HepG2 (cell line): ENCODE data around the gene CDH1. TPM values are rescaled to one million over a fixed set of nuclear protein-coding genes. Genes with fewer than 3 reads are reported as not detected.

ENCODE experiments used
- ATAC-seq: fragments of 200-7000 bp; cut with Tn5 transposase; 3 replicates; pipeline ENCODE4 v1.9.1; 2020; ENCODE audit warnings: mild to moderate bottlenecking, moderate library complexity
- BruUV-seq: library from RNA; stranded (reverse); fragments of 400-500 nt; replicated peaks from 2 replicates; lab custom pipeline; 2021; lab: Mats Ljungman, UMichigan
- CTCF ChIA-PET: fragments of 300-600 bp; formaldehyde crosslinking; extraction: SDS; loops from one replicate; lab custom pipeline; 2021; ENCODE audit warnings: low total read pairs, inconsistent platforms, low intra/inter-chr PET ratio; lab: Yijun Ruan, JAX
- POLR2A ChIA-PET: fragments of 350-600 bp; sonication (Branson Sonifier 250); formaldehyde crosslinking; loops from one replicate; lab custom pipeline; 2020; ENCODE audit warnings: antibody characterized with exemption, inconsistent platforms; lab: Yijun Ruan, JAX
- DNase-seq: peaks from one replicate; pipeline ENCODE4 v3.0.0-alpha.2; 2015; ENCODE audit warnings: low spot score
- FAIRE-seq: peaks from 3 replicates; lab custom pipeline; 2011; peaks lifted over from hg19 to GRCh38; lab: Jason Lieb, UNC
- H2AFZ ChIP-seq: one replicate; pipeline ENCODE4 v1.6.1; 2011; ENCODE audit warnings: low read length, inconsistent platforms
- H3K27ac ChIP-seq: fragments of 300-600 bp; 3 replicates; pipeline ENCODE4 v1.8.0; 2011; ENCODE audit warnings: mixed run types, mild to moderate bottlenecking, mixed read lengths, low read length, inconsistent platforms; ENCODE audit not compliant: insufficient read depth; ENCODE audit errors: extremely low read length
- H3K27me3 ChIP-seq, 2 experiments: fragments of 200-600 bp in 1 of 2; 2 replicates in 1 of 2; 3 replicates in 1 of 2; pipeline versions ENCODE4 v1.6.0 to v1.8.0; 2011; ENCODE audit warnings: low read length in 2 of 2, mild to moderate bottlenecking in 2 of 2, moderate library complexity in 2 of 2, inconsistent platforms in 1 of 2; ENCODE audit not compliant: insufficient read depth in 2 of 2, control insufficient read depth in 1 of 2
- H3K36me3 ChIP-seq, 2 experiments: fragments of 200-600 bp in 1 of 2; replicated peaks in 1 of 2; 2 replicates in 1 of 2; 3 replicates in 1 of 2; pipeline versions ENCODE4 v1.5.1 to v1.8.0; 2011; ENCODE audit warnings: low read length in 2 of 2, inconsistent platforms in 1 of 2; ENCODE audit not compliant: insufficient read depth in 2 of 2, control insufficient read depth in 1 of 2
- H3K4me1 ChIP-seq: 2 replicates; pipeline ENCODE4 v1.5.1; 2012; ENCODE audit warnings: low read length, inconsistent platforms; ENCODE audit not compliant: insufficient read depth
- H3K4me2 ChIP-seq: 2 replicates; pipeline ENCODE4 v1.6.0; 2011; ENCODE audit warnings: low read depth, low read length, inconsistent platforms
- H3K4me3 ChIP-seq, 3 experiments: fragments of 200-600 bp in 1 of 3; sonication (generic), shearing (Covaris generic) in 1 of 3; replicated peaks in 1 of 3; 2 replicates each; pipeline ENCODE4 v1.5.1; 2011 to 2016; ENCODE audit warnings: low read length in 3 of 3, inconsistent platforms in 2 of 3, low read depth in 2 of 3, mild to moderate bottlenecking in 2 of 3, control low read depth in 1 of 3, mixed read lengths in 1 of 3; ENCODE audit not compliant: insufficient read depth in 1 of 3
- H3K79me2 ChIP-seq: one replicate; pipeline ENCODE4 v1.6.1; 2011; ENCODE audit warnings: low read length, inconsistent platforms; ENCODE audit not compliant: insufficient read depth
- H3K9ac ChIP-seq: 2 replicates; pipeline ENCODE4 v1.6.0; 2011; ENCODE audit warnings: mild to moderate bottlenecking, low read depth, low read length, inconsistent platforms; ENCODE audit not compliant: insufficient read depth
- H3K9me3 ChIP-seq: 2 replicates; pipeline ENCODE4 v1.5.1; 2012; ENCODE audit warnings: mild to moderate bottlenecking, low read length
- H4K20me1 ChIP-seq: 2 replicates; pipeline ENCODE4 v1.6.0; 2011; ENCODE audit warnings: inconsistent platforms, mild to moderate bottlenecking, low read length, moderate library complexity; ENCODE audit not compliant: insufficient read depth
- ELF1 ChIP-seq: sonication (generic); formaldehyde crosslinking; IDR thresholded peaks from 2 replicates; pipeline ENCODE4 v1.4.0; 2020; ENCODE audit warnings: missing genetic modification reagents
- GABPA ChIP-seq, 2 experiments: IDR thresholded peaks; 2 replicates each; pipeline ENCODE4 v1.6.1; 2011 to 2016; ENCODE audit warnings: low read depth in 2 of 2, low read length in 1 of 2, missing biosample characterization in 1 of 2, missing genetic modification characterization in 1 of 2
- GABPB1 ChIP-seq: IDR thresholded peaks from 2 replicates; pipeline ENCODE4 v1.6.1; 2016; ENCODE audit warnings: mild to moderate bottlenecking, missing genetic modification reagents, moderate library complexity, missing compliant biosample characterization
- HNF1B ChIP-seq: sonication (generic); formaldehyde crosslinking; IDR thresholded peaks from 2 replicates; pipeline ENCODE4 v1.5.1; 2020; ENCODE audit warnings: mild to moderate bottlenecking, moderate library complexity, missing genetic modification reagents
- LCORL ChIP-seq, 2 experiments: fragments of 450-650 bp in 1 of 2; sonication (generic) in 1 of 2; formaldehyde crosslinking in 1 of 2; IDR thresholded peaks; 2 replicates each; pipeline versions ENCODE4 v1.5.0 to v1.6.1; 2017 to 2020; ENCODE audit warnings: antibody characterized with exemption in 1 of 2, missing genetic modification reagents in 1 of 2
- RARA ChIP-seq: IDR thresholded peaks from 2 replicates; pipeline ENCODE4 v1.6.1; 2016; ENCODE audit warnings: missing genetic modification reagents, missing compliant biosample characterization
- SAP130 ChIP-seq: IDR thresholded peaks from 2 replicates; pipeline ENCODE4 v1.6.1; 2016; ENCODE audit warnings: low read depth
- SNAI1 ChIP-seq: sonication (generic); formaldehyde crosslinking; IDR thresholded peaks from 2 replicates; pipeline ENCODE4 v1.5.0; 2020; ENCODE audit warnings: mild to moderate bottlenecking, missing genetic modification reagents, borderline replicate concordance
- SP2 ChIP-seq: sonication (generic); formaldehyde crosslinking; IDR thresholded peaks from 2 replicates; pipeline ENCODE4 v1.5.1; 2020; ENCODE audit warnings: mild to moderate bottlenecking, missing genetic modification reagents
- THAP11 ChIP-seq: IDR thresholded peaks from 2 replicates; pipeline ENCODE4 v1.6.1; 2016; ENCODE audit warnings: missing biosample characterization, missing genetic modification reagents
- UBTF ChIP-seq: sonication (generic); formaldehyde crosslinking; IDR thresholded peaks from 2 replicates; pipeline ENCODE4 v1.4.0; 2020; ENCODE audit warnings: mild to moderate bottlenecking, missing genetic modification reagents
- ZNF670 ChIP-seq: sonication (generic); formaldehyde crosslinking; IDR thresholded peaks from 2 replicates; pipeline ENCODE4 v1.8.0; 2022; ENCODE audit warnings: mild to moderate bottlenecking, missing genetic modification reagents, borderline replicate concordance
- WGBS: methylation state at CpG from one replicate; pipeline ENCODE4 v1.1.6; 2017; ENCODE audit warnings: low lambda C conversion rate; 5-methylcytosine and 5-hydroxymethylcytosine counted together
- in situ Hi-C: cut with HindIII; loops from 2 replicates; pipeline ENCODE4 v1.10.0; 2017; ENCODE audit warnings: low pct_unique_long_range_greater_than_20kb; ENCODE audit not compliant: extremely low pct_ligation_motif_present
- intact Hi-C: fragments of 100-400 bp; cut with micrococcal nuclease; formaldehyde crosslinking; loops from one replicate; pipeline ENCODE4 v1.10.0; 2022; ENCODE audit not compliant: unreplicated experiment
- polyA plus RNA-seq, 8 experiments: library from polyadenylated mRNA; depleted of rRNA in 3 of 8; stranded (reverse) in 7 of 8; unstranded in 1 of 8; fragments of >200 nt; fragmentation: Illumina TruSeq in 4 of 8; extraction: Trizol in 4 of 8; gene quantifications; 2 replicates each; pipeline versions ENCODE4 v1.2.1 to v1.2.3, GENCODE V29; 2011 to 2016; ENCODE audit warnings: low read depth in 4 of 8, missing spikeins in 1 of 8, mixed read lengths in 1 of 8; ENCODE audit not compliant: insufficient read depth in 1 of 8
- total RNA-seq, 5 experiments: library from RNA; depleted of rRNA; stranded (reverse); fragments of >200 nt; fragmentation: Illumina TruSeq; extraction: Trizol; gene quantifications; 2 replicates each; pipeline ENCODE4 v1.2.3, GENCODE V29; 2016; ENCODE audit warnings: low read depth in 1 of 5
- TF ChIP-seq, protein P1 (sequence below): IDR thresholded peaks from 2 replicates; pipeline ENCODE4 v1.6.1; 2016
- TF ChIP-seq, protein P2 (sequence below): sonication (generic); formaldehyde crosslinking; IDR thresholded peaks from 2 replicates; pipeline ENCODE4 v1.5.1; 2020; ENCODE audit warnings: mild to moderate bottlenecking, missing genetic modification reagents, moderate library complexity

Gene CDH1
- total and polyA plus RNA-seq, 2 of the 13 experiments (the other 11 are each of a cell fraction or from before 2014, with no cell fraction given): 0.95 to 9.8 TPM

- in situ Hi-C loops (loop anchor here (25.0 kb wide), 1 partner anchor 399 kb away; the partner anchor contains the start of gene HAS3), intact Hi-C loops (no loop called here)
- FAIRE-seq (no peak), DNase-seq (peak; percentile 44), ATAC-seq (peak; percentile 16; the same call in 1 of the 3 replicates)
- no peak overlapping the region for H3K27ac ChIP-seq
- no peak overlapping the region for H3K9ac ChIP-seq
- no peaks in the 10 kb centered on the region for H3K9me3 ChIP-seq
- H3K4me1 ChIP-seq: peaks cover 38% of the 10 kb centered on the region
- H3K27me3 ChIP-seq: peaks cover 0 to 15% of the 10 kb centered on the region in 2 experiments; a peak in 1 of 5 replicates
- WGBS: 4% methylated on average over 6 of the region's 6 CpGs
- H3K4me2 ChIP-seq: peak overlapping the region; percentile 67
- POLR2A ChIA-PET: interaction anchor here (1.2 kb wide), 1 partner anchor 13 kb away, joined by 3 read pairs; no protein-coding TSS in a partner anchor
- H2AFZ ChIP-seq: no peak overlapping the region
- CTCF ChIA-PET: no interaction called here
- no peaks in the 10 kb centered on the region for H3K79me2 ChIP-seq
- no peaks in the 10 kb centered on the region for H4K20me1 ChIP-seq
- peak overlapping the region in 1 of 3 experiments; percentile 15; a peak in 1 of 6 replicates for H3K4me3 ChIP-seq
- H3K36me3 ChIP-seq: no peaks in the 10 kb centered on the region
- no TSS peak for BruUV-seq
- no peak for TF ChIP-seq SAP130 (CRISPR knock-in tag)
- peak; percentile 45 for TF ChIP-seq GABPA (IDR thresholded peaks at IDR 0.05; ENCODE audit: low read depth, low read length)
- peak; percentile 84 for TF ChIP-seq GABPA (CRISPR knock-in tag; IDR thresholded peaks at IDR 0.05; ENCODE audit: low read depth)
- no peak for TF ChIP-seq LCORL (IDR thresholded peaks at IDR 0.05)
- 0 out of 2 replicates have a peak, but pooled peaks have one; percentile 28 for TF ChIP-seq LCORL (CRISPR knock-in tag; IDR thresholded peaks at IDR 0.05)
- TF ChIP-seq, protein P1, sequence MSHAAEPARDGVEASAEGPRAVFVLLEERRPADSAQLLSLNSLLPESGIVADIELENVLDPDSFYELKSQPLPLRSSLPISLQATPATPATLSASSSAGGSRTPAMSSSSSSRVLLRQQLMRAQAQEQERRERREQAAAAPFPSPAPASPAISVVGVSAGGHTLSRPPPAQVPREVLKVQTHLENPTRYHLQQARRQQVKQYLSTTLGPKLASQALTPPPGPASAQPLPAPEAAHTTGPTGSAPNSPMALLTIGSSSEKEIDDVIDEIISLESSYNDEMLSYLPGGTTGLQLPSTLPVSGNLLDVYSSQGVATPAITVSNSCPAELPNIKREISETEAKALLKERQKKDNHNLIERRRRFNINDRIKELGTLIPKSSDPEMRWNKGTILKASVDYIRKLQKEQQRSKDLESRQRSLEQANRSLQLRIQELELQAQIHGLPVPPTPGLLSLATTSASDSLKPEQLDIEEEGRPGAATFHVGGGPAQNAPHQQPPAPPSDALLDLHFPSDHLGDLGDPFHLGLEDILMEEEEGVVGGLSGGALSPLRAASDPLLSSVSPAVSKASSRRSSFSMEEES (CRISPR knock-in tag): peak; percentile 78
- TF ChIP-seq RARA (CRISPR knock-in tag): peak; percentile 43
- no peak for TF ChIP-seq ELF1
- TF ChIP-seq, protein P2, sequence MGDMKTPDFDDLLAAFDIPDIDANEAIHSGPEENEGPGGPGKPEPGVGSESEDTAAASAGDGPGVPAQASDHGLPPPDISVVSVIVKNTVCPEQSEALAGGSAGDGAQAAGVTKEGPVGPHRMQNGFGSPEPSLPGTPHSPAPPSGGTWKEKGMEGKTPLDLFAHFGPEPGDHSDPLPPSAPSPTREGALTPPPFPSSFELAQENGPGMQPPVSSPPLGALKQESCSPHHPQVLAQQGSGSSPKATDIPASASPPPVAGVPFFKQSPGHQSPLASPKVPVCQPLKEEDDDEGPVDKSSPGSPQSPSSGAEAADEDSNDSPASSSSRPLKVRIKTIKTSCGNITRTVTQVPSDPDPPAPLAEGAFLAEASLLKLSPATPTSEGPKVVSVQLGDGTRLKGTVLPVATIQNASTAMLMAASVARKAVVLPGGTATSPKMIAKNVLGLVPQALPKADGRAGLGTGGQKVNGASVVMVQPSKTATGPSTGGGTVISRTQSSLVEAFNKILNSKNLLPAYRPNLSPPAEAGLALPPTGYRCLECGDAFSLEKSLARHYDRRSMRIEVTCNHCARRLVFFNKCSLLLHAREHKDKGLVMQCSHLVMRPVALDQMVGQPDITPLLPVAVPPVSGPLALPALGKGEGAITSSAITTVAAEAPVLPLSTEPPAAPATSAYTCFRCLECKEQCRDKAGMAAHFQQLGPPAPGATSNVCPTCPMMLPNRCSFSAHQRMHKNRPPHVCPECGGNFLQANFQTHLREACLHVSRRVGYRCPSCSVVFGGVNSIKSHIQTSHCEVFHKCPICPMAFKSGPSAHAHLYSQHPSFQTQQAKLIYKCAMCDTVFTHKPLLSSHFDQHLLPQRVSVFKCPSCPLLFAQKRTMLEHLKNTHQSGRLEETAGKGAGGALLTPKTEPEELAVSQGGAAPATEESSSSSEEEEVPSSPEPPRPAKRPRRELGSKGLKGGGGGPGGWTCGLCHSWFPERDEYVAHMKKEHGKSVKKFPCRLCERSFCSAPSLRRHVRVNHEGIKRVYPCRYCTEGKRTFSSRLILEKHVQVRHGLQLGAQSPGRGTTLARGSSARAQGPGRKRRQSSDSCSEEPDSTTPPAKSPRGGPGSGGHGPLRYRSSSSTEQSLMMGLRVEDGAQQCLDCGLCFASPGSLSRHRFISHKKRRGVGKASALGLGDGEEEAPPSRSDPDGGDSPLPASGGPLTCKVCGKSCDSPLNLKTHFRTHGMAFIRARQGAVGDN: peak; percentile 19; the same call in 1 of the 2 replicates
- no peak for TF ChIP-seq SNAI1 (CRISPR knock-in tag)
- TF ChIP-seq HNF1B (CRISPR knock-in tag): 0 out of 2 replicates have a peak, but pooled peaks have one; percentile 15
- TF ChIP-seq SP2: no peak
- 0 out of 2 replicates have a peak, but pooled peaks have one; percentile 16 for TF ChIP-seq THAP11
- no peak for TF ChIP-seq ZNF670 (CRISPR knock-in tag)
- peak; percentile 29; the same call in 1 of the 2 replicates for TF ChIP-seq UBTF (CRISPR knock-in tag)
- peak; percentile 44; the same call in 1 of the 2 replicates for TF ChIP-seq GABPB1
These were observed 23.7 kb upstream of the CDH1 start for GRCh38 chr16:68713361-68713760.
